Measurements from ENCODE around the gene ABLIM2. TPM values are rescaled to one million over a fixed set of nuclear protein-coding genes. Genes with fewer than 3 reads are reported as not detected.
A peak's percentile ranks its signal among the peaks of the same experiment; 100 is the strongest.

The ABLIM2 gene
- total and polyA plus RNA-seq, 10 of the 15 experiments (the other 5 are each of a cell fraction or from before 2014, with no cell fraction given), result 0.03 to 0.15 (median 0.05) TPM; not detected in 7

DNA sequence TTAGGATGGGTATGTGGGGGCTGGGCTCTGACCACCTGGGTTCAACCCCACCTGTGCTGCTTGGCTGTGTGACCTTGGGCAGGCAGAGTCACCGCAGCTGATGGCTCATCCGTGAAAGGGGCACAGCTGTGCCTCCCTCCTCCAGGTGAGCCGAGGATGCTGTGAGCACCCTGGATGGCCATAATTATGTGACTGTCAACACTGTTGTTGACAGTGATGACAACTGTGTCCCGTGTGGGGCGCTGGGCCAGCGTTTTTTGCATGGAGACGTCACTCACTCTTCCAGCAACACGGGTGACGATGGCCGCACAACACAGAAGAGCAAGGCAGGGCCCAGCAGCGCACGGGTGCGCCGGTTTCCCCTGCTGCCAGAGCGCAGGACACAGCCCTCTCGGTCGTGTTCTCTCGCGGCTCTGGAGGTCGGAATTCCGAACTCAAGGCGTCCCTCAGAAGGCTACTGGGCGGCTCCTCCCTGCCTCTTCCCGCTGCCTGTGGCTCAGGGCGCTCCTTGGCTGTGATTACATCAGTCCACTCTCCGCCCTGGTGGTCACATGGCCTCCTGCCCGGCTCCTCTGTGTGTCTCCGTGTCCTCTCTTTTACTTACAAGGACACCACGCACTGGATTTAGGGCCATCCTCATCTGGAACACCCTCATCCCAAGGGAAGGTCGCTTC lies 41.8 kb upstream of the ABLIM2 start (continued):
- no peak for TF ChIP-seq ZZZ3 (IDR thresholded peaks at IDR 0.05; ENCODE audit: control insufficient read depth, insufficient read length, low read depth)
- TF ChIP-seq DPF2 (IDR thresholded peaks at IDR 0.05), result 0 out of 2 replicates have a peak, but pooled peaks have one; percentile 31
- no peak for TF ChIP-seq RBBP5 (conservative IDR thresholded peaks at IDR 0.05)
- 0 out of 2 replicates have a peak, but pooled peaks have one; percentile 37 for TF ChIP-seq CHD2 (IDR thresholded peaks at IDR 0.05; ENCODE audit: borderline replicate concordance, low read depth, low read length)
- peak; percentile 76 for TF ChIP-seq RAD51 (IDR thresholded peaks at IDR 0.05)
- peak; percentile 47; the same call in 1 of the 2 replicates for TF ChIP-seq FOXK2 (IDR thresholded peaks at IDR 0.05)
- TF ChIP-seq ATF7 (IDR thresholded peaks at IDR 0.05; ENCODE audit: low read depth), result 0 out of 2 replicates have a peak, but pooled peaks have one; percentile 50
- TF ChIP-seq POLR2AphosphoS2 (IDR thresholded peaks at IDR 0.05; ENCODE audit: low read depth, low read length), result no peak
- no peak for TF ChIP-seq TBL1XR1 (IDR thresholded peaks at IDR 0.05; ENCODE audit: low read depth, low read length)
- peak; percentile 40 to 76; a peak in 3 of 4 replicates for TF ChIP-seq BHLHE40 (IDR thresholded peaks at IDR 0.05; ENCODE audit: borderline replicate concordance in 1 of 2, low read depth in 2 of 2, low read length in 1 of 2)
- no peak for TF ChIP-seq CREB1 (IDR thresholded peaks at IDR 0.05; ENCODE audit: low read depth)
- TF ChIP-seq JUNB (IDR thresholded peaks at IDR 0.05), result no peak
- TF ChIP-seq MTA2 (IDR thresholded peaks at IDR 0.05; ENCODE audit: low read depth), result no peak
- TF ChIP-seq POU2F2 (IDR thresholded peaks at IDR 0.05; ENCODE audit: borderline replicate concordance, low read depth, low read length), result peak; percentile 5; the same call in 1 of the 3 replicates
- peak; percentile 29; the same call in 1 of the 2 replicates for TF ChIP-seq NR2F1 (conservative IDR thresholded peaks at IDR 0.05)
- TF ChIP-seq, protein P1, sequence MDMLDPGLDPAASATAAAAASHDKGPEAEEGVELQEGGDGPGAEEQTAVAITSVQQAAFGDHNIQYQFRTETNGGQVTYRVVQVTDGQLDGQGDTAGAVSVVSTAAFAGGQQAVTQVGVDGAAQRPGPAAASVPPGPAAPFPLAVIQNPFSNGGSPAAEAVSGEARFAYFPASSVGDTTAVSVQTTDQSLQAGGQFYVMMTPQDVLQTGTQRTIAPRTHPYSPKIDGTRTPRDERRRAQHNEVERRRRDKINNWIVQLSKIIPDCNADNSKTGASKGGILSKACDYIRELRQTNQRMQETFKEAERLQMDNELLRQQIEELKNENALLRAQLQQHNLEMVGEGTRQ (IDR thresholded peaks at IDR 0.05; ENCODE audit: borderline replicate concordance, low read depth, low read length), result peak; percentile 23; the same call in 1 of the 2 replicates
- TF ChIP-seq, protein P2, sequence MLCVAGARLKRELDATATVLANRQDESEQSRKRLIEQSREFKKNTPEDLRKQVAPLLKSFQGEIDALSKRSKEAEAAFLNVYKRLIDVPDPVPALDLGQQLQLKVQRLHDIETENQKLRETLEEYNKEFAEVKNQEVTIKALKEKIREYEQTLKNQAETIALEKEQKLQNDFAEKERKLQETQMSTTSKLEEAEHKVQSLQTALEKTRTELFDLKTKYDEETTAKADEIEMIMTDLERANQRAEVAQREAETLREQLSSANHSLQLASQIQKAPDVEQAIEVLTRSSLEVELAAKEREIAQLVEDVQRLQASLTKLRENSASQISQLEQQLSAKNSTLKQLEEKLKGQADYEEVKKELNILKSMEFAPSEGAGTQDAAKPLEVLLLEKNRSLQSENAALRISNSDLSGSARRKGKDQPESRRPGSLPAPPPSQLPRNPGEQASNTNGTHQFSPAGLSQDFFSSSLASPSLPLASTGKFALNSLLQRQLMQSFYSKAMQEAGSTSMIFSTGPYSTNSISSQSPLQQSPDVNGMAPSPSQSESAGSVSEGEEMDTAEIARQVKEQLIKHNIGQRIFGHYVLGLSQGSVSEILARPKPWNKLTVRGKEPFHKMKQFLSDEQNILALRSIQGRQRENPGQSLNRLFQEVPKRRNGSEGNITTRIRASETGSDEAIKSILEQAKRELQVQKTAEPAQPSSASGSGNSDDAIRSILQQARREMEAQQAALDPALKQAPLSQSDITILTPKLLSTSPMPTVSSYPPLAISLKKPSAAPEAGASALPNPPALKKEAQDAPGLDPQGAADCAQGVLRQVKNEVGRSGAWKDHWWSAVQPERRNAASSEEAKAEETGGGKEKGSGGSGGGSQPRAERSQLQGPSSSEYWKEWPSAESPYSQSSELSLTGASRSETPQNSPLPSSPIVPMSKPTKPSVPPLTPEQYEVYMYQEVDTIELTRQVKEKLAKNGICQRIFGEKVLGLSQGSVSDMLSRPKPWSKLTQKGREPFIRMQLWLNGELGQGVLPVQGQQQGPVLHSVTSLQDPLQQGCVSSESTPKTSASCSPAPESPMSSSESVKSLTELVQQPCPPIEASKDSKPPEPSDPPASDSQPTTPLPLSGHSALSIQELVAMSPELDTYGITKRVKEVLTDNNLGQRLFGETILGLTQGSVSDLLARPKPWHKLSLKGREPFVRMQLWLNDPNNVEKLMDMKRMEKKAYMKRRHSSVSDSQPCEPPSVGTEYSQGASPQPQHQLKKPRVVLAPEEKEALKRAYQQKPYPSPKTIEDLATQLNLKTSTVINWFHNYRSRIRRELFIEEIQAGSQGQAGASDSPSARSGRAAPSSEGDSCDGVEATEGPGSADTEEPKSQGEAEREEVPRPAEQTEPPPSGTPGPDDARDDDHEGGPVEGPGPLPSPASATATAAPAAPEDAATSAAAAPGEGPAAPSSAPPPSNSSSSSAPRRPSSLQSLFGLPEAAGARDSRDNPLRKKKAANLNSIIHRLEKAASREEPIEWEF (IDR thresholded peaks at IDR 0.05; ENCODE audit: insufficient replicate concordance, low read depth, low read length), result no peak
- 0 out of 2 replicates have a peak, but pooled peaks have one; percentile 10 for TF ChIP-seq EED (IDR thresholded peaks at IDR 0.05; ENCODE audit: low read depth)
- TF ChIP-seq NFYB (IDR thresholded peaks at IDR 0.05; ENCODE audit: insufficient read depth, low read depth, low read length), result no peak
- TF ChIP-seq, protein P3, sequence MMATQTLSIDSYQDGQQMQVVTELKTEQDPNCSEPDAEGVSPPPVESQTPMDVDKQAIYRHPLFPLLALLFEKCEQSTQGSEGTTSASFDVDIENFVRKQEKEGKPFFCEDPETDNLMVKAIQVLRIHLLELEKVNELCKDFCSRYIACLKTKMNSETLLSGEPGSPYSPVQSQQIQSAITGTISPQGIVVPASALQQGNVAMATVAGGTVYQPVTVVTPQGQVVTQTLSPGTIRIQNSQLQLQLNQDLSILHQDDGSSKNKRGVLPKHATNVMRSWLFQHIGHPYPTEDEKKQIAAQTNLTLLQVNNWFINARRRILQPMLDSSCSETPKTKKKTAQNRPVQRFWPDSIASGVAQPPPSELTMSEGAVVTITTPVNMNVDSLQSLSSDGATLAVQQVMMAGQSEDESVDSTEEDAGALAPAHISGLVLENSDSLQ (IDR thresholded peaks at IDR 0.05), result peak; percentile 88
- 0 out of 2 replicates have a peak, but pooled peaks have one; percentile 8 for TF ChIP-seq NBN (IDR thresholded peaks at IDR 0.05)
- TF ChIP-seq, protein P4, sequence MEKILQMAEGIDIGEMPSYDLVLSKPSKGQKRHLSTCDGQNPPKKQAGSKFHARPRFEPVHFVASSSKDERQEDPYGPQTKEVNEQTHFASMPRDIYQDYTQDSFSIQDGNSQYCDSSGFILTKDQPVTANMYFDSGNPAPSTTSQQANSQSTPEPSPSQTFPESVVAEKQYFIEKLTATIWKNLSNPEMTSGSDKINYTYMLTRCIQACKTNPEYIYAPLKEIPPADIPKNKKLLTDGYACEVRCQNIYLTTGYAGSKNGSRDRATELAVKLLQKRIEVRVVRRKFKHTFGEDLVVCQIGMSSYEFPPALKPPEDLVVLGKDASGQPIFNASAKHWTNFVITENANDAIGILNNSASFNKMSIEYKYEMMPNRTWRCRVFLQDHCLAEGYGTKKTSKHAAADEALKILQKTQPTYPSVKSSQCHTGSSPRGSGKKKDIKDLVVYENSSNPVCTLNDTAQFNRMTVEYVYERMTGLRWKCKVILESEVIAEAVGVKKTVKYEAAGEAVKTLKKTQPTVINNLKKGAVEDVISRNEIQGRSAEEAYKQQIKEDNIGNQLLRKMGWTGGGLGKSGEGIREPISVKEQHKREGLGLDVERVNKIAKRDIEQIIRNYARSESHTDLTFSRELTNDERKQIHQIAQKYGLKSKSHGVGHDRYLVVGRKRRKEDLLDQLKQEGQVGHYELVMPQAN (conservative IDR thresholded peaks at IDR 0.05), result peak; percentile 56
